Smooth muscle cell (in vitro differentiated cells): ENCODE results near the gene MUC2. TPM values are rescaled to one million over a fixed set of nuclear protein-coding genes. Genes with fewer than 3 reads are reported as not detected.

ENCODE experiments used
- DNase-seq: peaks from one replicate; lab custom pipeline; 2025; ENCODE audit not compliant: unreplicated experiment; lab: John Stamatoyannopoulos, UW
- H2AFZ ChIP-seq: fragments of 200-600 bp; sonication (generic); 2 replicates; pipeline ENCODE4 v1.6.0; 2016; ENCODE audit warnings: antibody characterized with exemption, low read depth, mild to moderate bottlenecking
- H3F3A ChIP-seq: fragments of 200-600 bp; sonication (generic); 2 replicates; pipeline ENCODE4 v1.6.0; 2017; ENCODE audit warnings: antibody characterized with exemption, low read depth
- H3K27ac ChIP-seq: fragments of 200-600 bp; sonication (generic); 2 replicates; pipeline ENCODE4 v1.5.1; 2016; ENCODE audit warnings: low read depth, mild to moderate bottlenecking
- H3K27me3 ChIP-seq: fragments of 200-600 bp; sonication (generic); 2 replicates; pipeline ENCODE4 v1.6.1; 2016; ENCODE audit warnings: low read depth, mild to moderate bottlenecking
- H3K36me3 ChIP-seq: fragments of 200-600 bp; sonication (generic); 2 replicates; pipeline ENCODE4 v1.5.1; 2016; ENCODE audit warnings: low read depth
- H3K4me1 ChIP-seq: fragments of 200-600 bp; sonication (generic); 2 replicates; pipeline ENCODE4 v1.5.1; 2016; ENCODE audit warnings: low read depth
- H3K4me2 ChIP-seq: fragments of 200-600 bp; sonication (generic); 2 replicates; pipeline ENCODE4 v1.6.0; 2016; ENCODE audit warnings: mild to moderate bottlenecking
- H3K4me3 ChIP-seq: fragments of 200-600 bp; sonication (generic); 2 replicates; pipeline ENCODE4 v1.5.1; 2016; ENCODE audit warnings: mild to moderate bottlenecking
- H3K79me2 ChIP-seq: fragments of 200-600 bp; sonication (generic); 2 replicates; pipeline ENCODE4 v1.6.0; 2016; ENCODE audit warnings: low read depth, mild to moderate bottlenecking
- H3K9ac ChIP-seq: fragments of 200-600 bp; sonication (generic); 2 replicates; pipeline ENCODE4 v1.6.0; 2016; ENCODE audit warnings: low read depth
- H3K9me3 ChIP-seq: fragments of 200-600 bp; sonication (generic); replicated peaks from 2 replicates; pipeline ENCODE4 v1.5.1; 2016; ENCODE audit warnings: low read depth
- H4K20me1 ChIP-seq: fragments of 200-600 bp; sonication (generic); 2 replicates; pipeline ENCODE4 v1.6.0; 2016; ENCODE audit warnings: low read depth
- WGBS: methylation state at CpG from one replicate; pipeline ENCODE4 v1.1.7; 2016; ENCODE audit warnings: low lambda C conversion rate; 5-methylcytosine and 5-hydroxymethylcytosine counted together
- polyA plus RNA-seq: library from polyadenylated mRNA; unstranded; fragments of >200 nt; fragmentation: Nextera tagmentation; extraction: Ambion mirVana; gene quantifications from 2 replicates; pipeline ENCODE4 v1.2.1, GENCODE V29; 2016
- total RNA-seq: library from RNA; depleted of rRNA; stranded (reverse); fragments of >200 nt; gene quantifications from 2 replicates; pipeline ENCODE4 v1.2.3, GENCODE V29; 2014
- TF ChIP-seq, protein P1 (sequence below): fragments of 200-600 bp; sonication (generic); IDR thresholded peaks from 2 replicates; pipeline ENCODE4 v1.5.1; 2017; ENCODE audit warnings: borderline replicate concordance, mild to moderate bottlenecking, antibody characterized with exemption; ENCODE audit not compliant: insufficient read depth, poor library complexity, severe bottlenecking

Gene MUC2
- total and polyA plus RNA-seq, 2 experiments from 2014 or later = not detected

DNA sequence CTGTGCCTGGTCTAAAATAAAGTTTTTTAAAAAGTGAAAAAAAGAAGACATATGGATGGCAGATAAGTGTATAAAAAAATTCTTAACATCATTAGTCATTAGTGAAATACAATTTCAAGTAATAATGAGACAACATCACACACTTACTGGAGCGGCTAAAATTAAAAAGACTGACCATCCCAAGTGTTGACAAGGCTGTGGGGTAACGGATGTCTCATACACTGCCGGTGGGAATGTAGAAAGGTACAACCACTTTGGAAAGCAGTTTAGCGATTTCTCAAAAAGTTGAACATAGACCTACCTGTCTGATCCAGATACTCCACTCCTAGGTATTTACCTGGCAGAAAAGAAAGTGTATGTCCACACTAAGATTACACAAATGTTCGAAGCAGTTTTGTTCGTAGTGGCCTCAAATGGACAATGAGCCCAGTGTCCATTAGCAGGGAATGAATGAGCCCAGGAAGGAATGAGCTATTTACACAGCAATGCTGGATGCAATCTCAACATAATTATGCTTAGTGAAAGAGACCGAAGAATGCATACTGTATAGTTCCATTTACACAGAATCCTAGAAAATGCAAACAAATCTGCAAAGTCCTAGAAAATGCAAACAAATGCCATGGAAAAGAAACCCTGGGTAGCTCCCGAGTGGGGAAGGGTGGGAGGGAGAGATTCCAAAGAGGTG is 6.7 kb upstream of the MUC2 start:
- DNase-seq = no peak
- Histone ChIP-seq H4K20me1 (no peaks in the 10 kb centered on the region), H3K27ac (no peak overlapping the region), H2AFZ (no peak overlapping the region), H3K4me1 (no peaks in the 10 kb centered on the region), H3K36me3 (no peaks in the 10 kb centered on the region), H3K79me2 (no peaks in the 10 kb centered on the region), H3K4me3 (no peak overlapping the region), H3F3A (no peaks in the 10 kb centered on the region), H3K9ac (no peak overlapping the region), H3K4me2 (no peak overlapping the region), H3K27me3 (peaks cover 4% of the 10 kb centered on the region), H3K9me3 (no peaks in the 10 kb centered on the region)
- WGBS = 89% methylated on average over 8 of the region's 8 CpGs
- TF ChIP-seq, protein P1, sequence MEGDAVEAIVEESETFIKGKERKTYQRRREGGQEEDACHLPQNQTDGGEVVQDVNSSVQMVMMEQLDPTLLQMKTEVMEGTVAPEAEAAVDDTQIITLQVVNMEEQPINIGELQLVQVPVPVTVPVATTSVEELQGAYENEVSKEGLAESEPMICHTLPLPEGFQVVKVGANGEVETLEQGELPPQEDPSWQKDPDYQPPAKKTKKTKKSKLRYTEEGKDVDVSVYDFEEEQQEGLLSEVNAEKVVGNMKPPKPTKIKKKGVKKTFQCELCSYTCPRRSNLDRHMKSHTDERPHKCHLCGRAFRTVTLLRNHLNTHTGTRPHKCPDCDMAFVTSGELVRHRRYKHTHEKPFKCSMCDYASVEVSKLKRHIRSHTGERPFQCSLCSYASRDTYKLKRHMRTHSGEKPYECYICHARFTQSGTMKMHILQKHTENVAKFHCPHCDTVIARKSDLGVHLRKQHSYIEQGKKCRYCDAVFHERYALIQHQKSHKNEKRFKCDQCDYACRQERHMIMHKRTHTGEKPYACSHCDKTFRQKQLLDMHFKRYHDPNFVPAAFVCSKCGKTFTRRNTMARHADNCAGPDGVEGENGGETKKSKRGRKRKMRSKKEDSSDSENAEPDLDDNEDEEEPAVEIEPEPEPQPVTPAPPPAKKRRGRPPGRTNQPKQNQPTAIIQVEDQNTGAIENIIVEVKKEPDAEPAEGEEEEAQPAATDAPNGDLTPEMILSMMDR = no peak

DNA sequence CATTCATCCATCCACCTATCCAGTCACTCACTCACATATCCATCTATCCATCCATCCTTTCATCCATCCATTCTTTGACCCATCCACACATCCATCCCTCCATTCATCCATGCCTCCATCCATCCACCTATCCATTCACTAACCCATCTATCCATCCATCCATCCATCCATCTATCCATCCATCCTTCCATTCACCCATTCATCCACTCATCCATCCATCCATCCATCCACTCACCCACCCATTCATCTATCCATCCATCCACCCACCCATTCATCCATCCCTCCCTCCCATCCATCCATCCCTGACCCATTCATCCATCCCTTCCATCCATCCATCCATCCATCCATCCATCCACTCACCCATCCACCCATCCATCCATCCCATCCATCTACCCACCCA is 4.9 kb upstream of the MUC2 start:
- no peaks in the 10 kb centered on the region for H3K36me3 ChIP-seq
- H3K4me2 ChIP-seq = no peak overlapping the region
- H3K27ac ChIP-seq = no peak overlapping the region
- DNase-seq = no peak
- H3K9ac ChIP-seq = no peak overlapping the region
- H4K20me1 ChIP-seq = no peaks in the 10 kb centered on the region
- H3K27me3 ChIP-seq = peaks cover 4% of the 10 kb centered on the region
- TF ChIP-seq, protein P1 = no peak
- no peak overlapping the region for H2AFZ ChIP-seq
- no peaks in the 10 kb centered on the region for H3K9me3 ChIP-seq
- H3K79me2 ChIP-seq = no peaks in the 10 kb centered on the region
- no peak overlapping the region for H3K4me3 ChIP-seq
- peaks cover 11% of the 10 kb centered on the region for H3K4me1 ChIP-seq
- no peaks in the 10 kb centered on the region for H3F3A ChIP-seq

DNA sequence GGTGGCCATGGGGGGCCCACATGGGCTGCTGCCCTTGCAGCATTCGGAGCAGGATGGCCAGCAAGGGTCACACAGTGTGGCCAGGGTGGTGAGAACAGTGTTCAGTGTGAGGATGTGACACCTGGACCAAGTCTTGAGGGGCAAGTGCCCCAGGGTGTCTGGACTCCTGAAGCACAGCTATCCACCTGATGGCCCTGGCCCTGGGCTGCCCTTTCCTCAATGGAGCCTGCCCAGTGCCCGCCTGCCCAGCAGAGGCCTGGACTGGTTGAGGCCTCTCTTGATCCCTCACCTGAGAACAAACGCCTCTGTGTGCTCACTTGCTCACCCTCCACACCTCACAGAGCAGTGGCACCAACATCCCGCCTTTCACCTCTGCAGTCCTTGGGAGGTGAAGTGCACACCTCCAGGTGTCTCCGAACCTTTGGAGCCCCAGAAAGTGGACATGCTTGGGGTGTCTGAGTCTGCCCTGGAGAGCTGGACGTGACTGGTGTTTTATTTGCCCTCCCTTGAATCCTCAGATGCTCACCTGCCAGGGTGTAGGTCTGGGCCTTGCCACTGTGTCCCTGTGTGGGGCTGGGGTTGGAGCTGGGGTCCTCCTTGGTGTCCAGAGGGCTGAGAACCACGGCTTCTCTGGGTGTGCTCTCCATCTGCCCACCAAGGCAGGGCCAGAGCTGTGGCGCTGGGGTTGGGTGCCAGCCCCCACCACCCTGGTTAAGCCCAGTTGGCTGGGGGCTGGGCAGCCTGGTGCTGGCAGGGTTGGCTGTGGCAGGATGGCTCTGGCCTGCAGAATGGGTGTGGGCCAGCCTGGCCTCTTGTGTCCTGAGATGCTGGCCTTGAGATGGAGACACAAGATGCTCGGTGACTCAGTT is 3.8 kb upstream of the MUC2 start:
- Histone ChIP-seq H3K9me3 (no peaks in the 10 kb centered on the region), H3K4me1 (peaks cover 11% of the 10 kb centered on the region), H3K9ac (no peak overlapping the region), H4K20me1 (no peaks in the 10 kb centered on the region), H3F3A (no peaks in the 10 kb centered on the region), H3K36me3 (no peaks in the 10 kb centered on the region), H3K4me2 (no peak overlapping the region), H2AFZ (no peak overlapping the region), H3K79me2 (no peaks in the 10 kb centered on the region), H3K4me3 (no peak overlapping the region), H3K27me3 (peaks cover 4% of the 10 kb centered on the region), H3K27ac (no peak overlapping the region)
- TF ChIP-seq, protein P1 = no peak
- WGBS = 77% methylated on average over 9 of the region's 9 CpGs
- DNase-seq = no peak
